GM19438 (cell line): ENCODE data around the gene MFN2.
"Not testable (repeated sequence)": the region's sequence is repeated elsewhere in the genome, so short reads cannot be mapped to it uniquely, and the experiment has no call there.

Experiments
- ATAC-seq: cut with Tn5 transposase; IDR thresholded peaks from one replicate; pipeline ENCODE4 v1.9.1; 2021; ENCODE audit warnings: low read depth; ENCODE audit not compliant: unreplicated experiment

Gene MFN2

DNA sequence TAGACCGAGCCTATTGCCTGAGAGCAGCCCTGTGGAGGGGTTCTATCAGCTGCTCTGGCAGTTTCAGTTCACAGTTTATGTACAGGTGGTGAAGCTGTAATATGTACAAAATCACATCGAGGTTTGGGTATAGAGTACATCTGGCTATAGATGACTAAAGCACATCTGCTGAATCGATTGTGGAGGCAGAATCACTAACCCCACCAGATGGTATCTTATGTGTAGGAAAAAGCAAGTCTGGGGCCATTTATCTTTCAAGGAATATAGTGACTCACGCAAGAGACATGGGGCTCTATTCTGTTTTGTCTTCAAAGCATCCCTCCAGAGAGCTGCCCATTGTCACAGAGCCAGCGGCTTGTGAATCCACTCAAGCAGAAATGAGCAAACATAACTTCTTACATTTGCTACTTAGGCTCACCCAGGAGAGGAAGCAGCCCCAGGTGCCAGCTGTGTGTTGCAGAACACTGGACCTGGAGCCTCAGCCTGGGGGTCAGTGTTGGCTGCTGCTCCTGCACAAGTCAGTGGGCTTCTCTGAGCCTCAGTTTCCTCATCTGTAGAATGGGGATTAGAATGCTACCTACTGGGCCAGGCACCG lies 60.3 kb downstream of the MFN2 start:
- peak; percentile 72 for ATAC-seq

DNA sequence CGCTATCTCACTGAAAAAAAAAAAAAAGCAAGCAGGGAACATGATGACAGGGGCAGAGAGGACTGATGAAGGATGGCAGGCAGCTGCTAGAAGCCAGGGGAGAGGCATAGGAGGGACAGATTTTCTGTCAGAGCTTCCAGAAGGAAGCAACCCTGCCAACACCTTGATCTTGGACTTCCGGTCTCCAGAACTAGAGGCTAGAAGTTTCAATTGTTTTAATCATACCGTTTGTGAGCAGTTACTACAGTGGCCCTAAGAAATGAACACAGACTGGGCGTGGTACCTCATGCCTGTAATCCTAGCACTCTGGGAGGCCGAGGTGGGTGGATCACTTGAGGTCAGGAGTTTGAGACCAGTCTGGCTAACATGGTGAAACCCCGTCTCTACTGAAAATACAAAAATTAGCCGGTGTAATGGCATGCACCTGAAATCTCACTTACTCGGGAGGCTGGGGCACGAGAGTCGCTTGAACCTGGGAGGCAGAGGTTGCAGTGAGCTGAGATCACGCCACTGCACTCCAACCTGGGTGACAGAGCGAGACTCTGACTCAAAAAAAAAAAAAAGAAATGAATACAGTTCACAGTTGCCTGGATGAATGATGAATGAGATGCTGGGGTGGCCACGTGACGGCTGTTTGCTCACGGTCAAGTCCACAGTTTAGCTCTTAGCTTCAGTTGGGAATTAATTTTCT lies 64.1 kb downstream of the MFN2 start:
- ATAC-seq: not testable (repeated sequence)

DNA sequence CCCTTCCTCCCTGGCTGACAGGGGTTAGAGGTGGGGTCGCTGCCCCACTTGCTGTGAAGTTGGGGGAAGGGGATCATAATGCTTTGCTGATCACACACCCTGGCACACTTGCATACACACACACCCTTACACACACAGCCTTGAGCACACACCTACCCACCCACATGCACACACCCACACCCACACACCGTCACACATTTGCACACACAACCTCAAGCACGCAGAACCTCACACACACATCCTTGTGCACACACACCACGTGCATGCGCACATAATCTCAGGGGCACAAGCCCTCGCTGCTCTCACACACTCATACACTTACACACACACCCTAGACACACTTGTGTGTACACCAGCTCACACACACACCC lies 66.5 kb downstream of the MFN2 start:
- ATAC-seq: no peak

DNA sequence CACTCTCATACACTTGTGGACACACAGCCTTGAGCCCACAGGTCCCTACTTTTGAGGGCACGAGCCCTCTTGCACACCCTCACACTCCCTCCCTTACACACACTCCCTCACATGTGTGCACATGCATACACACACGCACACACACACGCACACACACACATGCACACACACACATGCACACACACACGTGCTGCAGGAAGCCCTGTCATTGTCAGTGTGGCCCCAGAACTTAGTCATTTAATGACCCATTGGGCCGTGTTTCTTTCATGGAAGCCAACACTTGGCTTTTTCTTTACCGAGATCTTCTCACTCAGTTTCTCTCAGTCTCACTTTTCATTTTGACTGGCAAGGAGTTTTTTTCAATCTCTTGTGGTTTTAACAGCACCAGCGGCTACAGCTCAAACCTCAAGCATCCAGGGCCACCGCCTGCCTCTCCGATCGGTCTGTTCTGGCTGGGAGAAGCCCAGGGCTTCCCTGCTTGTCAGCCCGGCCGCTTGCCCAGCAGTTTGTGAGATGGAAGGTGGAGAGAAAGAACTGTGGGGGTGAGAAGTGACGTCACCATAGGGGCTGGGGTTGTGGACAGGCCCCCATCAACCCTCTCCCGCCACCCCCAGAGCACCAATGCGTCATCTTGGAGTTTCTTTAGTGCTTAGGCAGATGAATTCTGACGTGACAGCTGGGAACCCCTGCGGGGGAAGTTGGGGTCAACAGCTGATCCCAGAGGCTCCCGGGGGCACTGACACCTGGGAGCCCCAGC lies 67.1 kb downstream of the MFN2 start:
- ATAC-seq: peak; percentile 30

DNA sequence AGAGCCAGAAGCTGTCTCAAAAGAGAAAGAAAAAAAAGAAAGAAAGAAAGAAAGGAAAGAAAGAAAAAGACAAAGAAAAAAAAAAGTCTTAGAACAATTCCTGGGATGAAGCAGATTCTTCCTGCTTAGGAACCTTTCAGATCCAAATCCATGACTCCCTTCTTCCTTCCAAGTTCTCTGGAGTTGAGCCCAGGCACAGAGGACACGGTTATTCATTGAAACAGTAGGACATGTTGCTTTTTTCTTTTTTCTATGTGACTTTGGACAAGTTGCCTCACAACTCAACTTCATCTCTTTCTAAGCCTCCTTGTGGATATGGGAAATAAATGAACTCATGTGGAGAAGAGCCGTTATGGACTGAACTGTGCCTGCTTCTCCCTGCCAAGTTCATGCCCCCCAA lies 68.1 kb downstream of the MFN2 start:
- no peak for ATAC-seq

DNA sequence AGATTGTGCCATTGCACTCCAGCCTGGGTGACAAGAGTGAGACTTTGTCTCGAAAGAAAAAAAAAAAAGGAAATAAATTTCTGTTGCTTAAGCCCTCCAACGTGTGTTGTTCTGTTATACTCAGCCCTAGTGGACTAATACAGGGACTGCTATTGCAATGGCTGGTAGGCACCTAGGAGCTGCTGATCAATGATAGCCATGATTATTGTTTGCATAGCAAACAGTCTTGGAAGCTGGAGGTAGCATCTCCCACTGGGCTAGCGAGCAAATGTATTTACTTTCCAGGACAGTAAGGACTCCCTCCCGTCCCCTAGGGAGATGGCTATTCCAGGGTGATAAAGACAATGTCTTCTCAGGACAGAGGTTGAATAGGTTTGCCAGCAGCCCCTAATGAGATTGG lies 69.4 kb downstream of the MFN2 start:
- no peak for ATAC-seq

DNA sequence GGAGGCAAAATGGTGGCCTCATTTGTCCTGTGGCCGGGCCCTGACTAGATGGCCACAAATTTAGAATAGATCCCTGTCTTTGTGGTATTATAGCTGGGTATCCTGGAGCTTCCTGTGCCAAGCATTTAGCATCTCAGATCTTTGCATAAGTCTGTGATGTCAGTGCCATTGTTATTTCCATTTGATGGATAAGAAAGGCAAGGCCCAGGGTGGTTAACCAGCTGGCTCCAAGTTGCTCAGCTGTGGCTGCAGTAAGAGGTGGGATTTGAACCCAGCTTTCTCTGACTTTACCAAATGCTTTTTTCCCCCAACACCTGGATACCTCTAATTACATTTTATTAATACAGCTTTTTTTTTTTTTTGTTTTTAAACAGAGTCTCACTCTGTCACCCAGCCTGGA lies 71.1 kb downstream of the MFN2 start:
- ATAC-seq: no peak

DNA sequence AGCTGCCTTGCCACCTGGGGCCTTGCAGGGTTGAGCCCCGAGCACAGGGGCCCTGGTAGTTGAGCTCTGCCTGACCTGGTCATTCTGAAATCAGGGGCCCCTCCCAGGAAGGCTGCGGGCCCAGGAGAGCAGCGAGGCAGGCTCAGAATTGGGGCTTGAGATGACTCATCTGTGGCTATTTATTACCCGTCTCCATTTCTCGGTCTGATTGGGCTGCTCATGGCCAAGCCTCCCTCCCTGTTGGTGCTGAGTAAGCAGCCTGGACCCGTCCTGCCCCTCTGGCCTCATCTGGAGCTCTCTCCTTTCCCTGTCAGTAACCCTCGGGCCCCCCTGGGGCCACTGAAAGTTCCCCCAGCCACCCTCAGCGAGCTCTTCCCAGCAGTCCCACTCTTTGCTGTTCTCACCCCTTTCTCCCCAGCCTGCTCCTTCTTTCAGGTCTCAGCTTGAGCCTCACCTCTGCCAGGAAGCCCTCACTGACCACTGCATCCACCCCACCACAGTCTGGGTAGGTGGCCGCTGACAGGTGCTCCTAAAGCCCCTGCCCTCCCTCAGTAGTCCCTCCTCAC lies 71.8 kb downstream of the MFN2 start:
- peak; percentile 65 for ATAC-seq

DNA sequence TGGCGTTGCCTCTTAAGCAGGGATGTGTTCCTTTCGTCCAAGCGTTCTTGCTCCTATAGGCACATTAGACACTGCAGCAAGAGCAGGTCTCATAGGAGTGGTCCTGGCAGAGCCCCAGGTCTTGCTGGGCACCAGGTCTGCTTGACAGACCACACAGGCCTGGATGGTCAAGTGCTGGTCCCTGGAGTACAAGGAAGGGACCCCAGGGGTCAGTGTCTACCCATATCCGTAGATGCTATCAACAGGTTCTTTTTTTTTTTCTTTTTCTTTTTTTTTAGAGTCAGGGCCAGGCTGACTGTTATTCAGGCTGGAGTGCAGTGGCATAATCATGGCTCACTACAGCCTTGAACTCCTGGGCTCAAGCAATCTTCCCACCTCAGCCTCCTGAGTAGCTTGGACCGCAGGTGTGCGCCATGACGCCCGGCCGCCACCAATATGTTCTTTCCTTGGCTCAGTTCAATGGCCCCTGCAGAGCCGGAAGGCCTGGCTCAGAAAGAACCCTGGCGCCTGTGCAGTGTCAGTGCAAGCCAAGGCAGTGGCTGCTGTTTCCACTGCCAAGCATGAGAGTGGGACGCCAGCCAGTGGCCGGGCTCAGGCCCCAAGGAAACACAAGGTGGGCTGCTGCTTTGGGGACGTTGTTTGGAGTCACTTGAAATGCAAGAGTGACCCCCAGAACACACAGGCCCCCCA lies 72.9 kb downstream of the MFN2 start:
- no peak for ATAC-seq

DNA sequence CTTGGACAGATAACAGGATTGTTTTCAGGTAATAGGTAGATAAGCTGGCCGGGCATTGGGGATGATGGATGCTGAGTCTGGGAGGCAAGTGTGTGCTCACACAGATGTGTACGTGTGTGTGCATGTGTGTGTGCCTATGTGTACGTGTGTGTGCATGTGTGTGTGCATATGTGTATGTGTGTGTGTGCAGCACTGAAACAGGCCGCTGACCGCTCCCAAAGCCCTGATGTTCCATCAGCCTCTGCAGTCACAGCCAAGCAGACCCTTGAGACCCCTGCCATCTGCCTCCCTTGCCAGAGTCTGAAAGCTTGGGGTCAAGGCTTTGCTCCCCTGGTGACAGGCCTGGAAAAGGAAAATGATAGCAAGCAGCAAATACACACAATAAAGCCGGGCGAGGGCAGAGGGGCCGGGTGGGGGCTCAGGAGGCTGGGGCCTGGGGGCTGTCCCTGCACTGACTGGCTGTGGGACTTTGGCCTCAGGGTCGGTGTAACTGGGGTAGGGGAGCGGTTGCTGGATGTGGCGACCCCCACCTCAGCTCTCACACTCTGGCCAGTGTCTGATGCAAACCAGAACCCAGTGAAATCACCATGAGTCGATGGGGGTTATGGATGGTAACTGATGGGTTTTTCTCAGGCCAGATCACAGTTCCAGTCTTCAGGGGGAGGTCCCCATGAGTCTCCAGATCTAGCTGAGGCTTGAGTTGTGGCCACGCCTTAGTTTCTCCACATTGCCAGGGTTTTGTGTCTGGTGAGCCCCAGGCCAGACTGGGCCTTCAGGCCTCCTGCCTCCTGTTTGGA lies 73.7 kb downstream of the MFN2 start:
- ATAC-seq: no peak

DNA sequence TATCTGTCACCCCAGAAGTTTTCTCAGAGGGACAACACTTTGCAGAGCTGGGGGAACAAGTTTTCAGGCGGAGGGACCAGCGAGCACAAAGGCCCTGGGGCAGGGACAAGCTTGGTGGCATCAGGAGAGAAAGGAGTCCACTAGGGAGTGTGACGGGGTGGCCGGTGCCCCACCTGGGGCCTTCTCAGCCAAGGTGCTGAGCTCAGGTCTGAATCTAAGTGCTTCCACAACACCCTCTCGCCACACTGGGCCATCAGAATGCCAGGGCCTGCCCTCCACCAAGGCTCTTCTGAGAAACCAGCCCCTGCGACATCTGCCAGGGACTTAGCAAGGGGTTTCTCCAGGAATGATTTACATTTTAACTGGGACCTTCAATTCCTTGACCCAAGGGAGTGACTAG lies 75.0 kb downstream of the MFN2 start:
- ATAC-seq: no peak

DNA sequence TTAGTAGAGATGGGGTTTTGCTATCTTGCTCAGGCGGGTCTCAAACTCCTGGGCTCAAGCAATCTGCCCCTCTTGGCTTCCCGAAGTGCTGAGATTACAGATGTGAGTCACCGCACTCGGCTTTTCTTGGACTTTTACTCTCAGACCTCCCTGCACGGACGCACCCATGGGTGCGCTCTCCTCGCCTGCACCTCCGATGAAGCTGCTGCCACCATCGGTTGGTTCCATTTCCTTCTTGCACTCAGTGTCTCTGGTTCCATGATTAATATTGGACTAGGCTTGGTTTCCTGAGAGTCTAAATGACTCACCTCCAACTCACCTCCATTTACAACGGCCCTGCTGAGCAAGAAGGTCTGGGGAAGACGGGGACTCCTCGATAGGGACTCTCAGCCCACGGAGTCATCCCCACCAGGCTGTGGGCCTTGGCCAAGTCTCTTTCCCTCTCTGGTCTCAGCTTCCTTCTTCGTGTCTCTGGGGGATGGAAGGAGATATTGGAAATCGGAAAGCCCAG lies 76.1 kb downstream of the MFN2 start:
- no peak for ATAC-seq

DNA sequence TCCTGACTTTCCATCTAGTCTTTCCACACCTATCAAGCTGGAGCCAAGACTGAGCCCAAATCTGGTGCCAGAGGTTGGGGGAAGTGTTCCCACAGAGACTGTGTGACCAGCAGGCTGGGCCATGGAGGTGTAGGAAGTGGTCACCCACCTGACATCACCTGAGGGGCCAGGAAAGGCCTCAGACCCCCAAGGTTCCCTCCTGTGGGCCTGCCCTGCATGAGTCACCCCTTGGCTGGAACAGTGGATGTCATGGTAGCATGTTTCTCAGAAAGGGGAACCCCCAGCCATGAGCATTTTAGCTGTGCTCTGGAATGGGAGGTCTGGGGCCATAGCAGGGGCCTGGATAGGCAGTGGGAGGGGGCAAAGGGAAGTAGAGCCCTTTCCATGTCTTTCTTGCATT lies 77.1 kb downstream of the MFN2 start:
- no peak for ATAC-seq

DNA sequence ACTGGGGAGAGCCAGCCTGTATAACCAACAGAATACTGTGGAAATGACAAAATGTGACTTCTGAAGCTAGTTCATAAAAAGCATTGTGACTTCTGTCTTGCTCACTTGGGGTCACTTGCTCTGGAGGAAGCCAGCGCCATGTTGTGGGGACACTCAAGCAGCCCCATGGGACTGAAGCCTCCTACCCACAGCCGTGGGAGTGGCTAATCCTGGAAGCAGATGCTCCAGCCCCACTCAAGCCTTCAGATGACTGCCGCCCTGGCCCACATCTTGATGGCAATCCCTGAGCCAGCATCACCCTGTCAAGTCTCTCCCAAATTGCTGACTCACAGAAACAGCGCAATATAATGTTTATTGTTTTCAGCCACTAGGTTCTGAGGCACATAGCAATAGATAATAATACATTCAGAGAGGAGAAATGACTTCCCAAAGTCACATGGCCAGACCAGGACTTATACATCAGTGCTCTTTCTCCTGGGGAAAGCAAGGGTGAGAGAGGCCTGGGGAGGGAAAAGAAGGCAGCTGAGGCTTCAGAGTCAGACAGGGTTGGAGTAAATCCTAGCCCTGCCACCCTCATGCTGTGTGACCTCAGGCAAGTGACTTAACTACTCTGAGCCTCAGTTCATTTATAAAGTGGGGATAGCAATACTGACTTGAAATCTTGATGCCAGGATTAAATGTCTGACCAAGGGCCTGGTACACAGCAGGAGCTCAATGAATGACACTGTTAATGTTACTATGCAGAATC lies 77.9 kb downstream of the MFN2 start:
- ATAC-seq: no peak

DNA sequence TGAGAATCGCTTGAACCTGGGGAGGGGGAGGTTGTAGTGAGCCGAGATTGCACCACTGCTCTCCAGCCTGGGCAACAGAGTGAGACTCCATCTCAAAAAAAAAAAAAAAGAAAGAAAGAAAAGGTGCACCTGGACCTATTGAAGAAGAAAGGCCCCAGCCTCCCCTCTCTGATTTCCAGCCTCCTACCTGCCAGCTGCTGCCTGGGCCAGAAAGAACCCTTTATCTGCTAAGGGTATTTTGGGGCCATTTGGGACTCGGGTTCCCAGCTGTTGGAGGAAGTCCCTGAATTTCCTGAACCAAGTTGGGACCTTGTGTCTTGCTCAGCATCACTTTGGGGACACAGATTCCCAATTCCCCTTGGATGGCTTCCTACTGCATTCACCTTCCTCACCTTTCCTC lies 79.0 kb downstream of the MFN2 start:
- ATAC-seq: no peak

DNA sequence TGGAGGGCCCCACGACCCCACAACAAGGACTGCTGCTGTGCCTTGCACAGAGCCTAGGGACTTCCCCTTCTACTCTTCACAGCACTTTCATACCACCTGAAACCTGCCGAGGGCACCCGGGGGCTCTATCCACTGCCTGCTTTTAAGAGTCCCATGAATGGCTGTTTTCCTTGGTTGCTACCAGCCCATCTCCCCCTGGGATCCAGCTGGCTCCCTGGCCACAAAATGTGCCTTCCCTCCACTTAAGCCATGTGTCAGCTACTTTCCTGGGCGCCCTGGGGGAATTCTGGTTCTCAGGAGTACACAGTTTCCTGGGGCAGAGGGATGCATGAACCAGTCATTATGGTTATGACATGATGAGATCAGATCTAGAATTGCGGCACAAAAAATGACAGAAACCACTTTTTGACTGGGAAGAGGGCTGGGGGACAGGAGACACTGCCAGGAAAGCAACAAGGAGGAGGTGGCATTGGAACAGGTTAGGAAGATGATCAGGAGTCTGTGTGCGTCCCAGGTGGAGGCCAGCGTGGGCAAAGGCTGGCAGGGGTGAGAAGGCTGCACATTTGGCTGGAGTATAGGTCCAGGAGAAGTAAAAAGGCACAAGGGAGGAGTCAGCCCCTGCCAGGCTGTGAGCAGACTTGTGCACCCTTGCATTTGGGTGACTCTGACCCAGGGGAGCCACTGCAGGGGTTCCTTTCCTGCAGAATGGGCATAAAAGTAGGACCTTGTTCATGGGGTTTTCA lies 79.6 kb downstream of the MFN2 start:
- no peak for ATAC-seq

DNA sequence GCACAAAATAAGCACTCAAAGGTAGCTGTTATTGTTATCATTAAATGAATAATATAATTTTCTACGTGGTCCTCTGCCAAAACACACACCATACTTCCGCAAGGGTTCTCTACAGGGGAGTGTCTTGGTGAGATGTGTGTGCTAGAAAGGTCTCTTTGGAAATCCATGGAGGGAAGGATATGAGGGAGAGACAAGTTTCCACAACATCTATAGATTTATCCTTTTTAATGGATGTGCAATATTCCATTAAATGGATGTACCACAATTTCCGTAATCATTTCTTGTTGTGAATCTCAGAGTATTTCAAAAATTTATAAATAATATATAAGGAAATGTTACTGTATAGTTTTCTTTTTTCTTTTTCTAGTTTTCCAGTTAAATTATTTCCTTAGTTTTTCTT lies 80.3 kb downstream of the MFN2 start:
- no peak for ATAC-seq
